Urinary bladder (tissue), 4 donors: ENCODE results near the gene DEGS2. TPM values are rescaled to one million over a fixed set of nuclear protein-coding genes. Genes with fewer than 3 reads are reported as not detected.

Experiments used
- DNase-seq: peaks from one replicate; pipeline ENCODE4 v3.0.0-alpha.2; 2015; ENCODE audit errors: extremely low spot score
- H3K27ac ChIP-seq: one replicate; pipeline ENCODE4 v1.5.1; 2013; ENCODE audit warnings: low read depth, mild to moderate bottlenecking, moderate library complexity
- H3K36me3 ChIP-seq: one replicate; pipeline ENCODE4 v1.6.1; 2013; ENCODE audit warnings: mild to moderate bottlenecking, moderate library complexity; ENCODE audit not compliant: insufficient read depth
- H3K4me1 ChIP-seq: one replicate; pipeline ENCODE4 v1.6.1; 2013; ENCODE audit warnings: mild to moderate bottlenecking, moderate library complexity; ENCODE audit not compliant: insufficient read depth
- H3K4me3 ChIP-seq: one replicate; pipeline ENCODE4 v1.5.1; 2013; ENCODE audit warnings: low read depth, low read length
- WGBS: extraction: QIAGEN DNeasy Blood & Tissue Kit; methylation state at CpG from one replicate; pipeline ENCODE4 v1.1.7; 2013; 5-methylcytosine and 5-hydroxymethylcytosine counted together
- polyA plus RNA-seq: library from polyadenylated mRNA; stranded (reverse); fragments of 200-250 nt; gene quantifications from one replicate; pipeline ENCODE4 v1.2.3, GENCODE V29; 2013
- small RNA-seq: library from RNA; depleted of rRNA; stranded (forward); fragments of <200 nt; gene quantifications from one replicate; pipeline ENCODE3, GENCODE V24; 2014
- total RNA-seq: library from RNA; depleted of rRNA; stranded (reverse); fragments of >200 nt; gene quantifications from one replicate; pipeline ENCODE4 v1.2.3, GENCODE V29; 2014
- donor health status: healthy with polysubstance abuse.
- donor health status: healthy.

The DEGS2 gene
- total and polyA plus RNA-seq, 2 donors: 6.2 to 6.5 TPM

- DNase-seq: no peak
- no peaks in the 10 kb centered on the region for H3K36me3 ChIP-seq
- H3K4me1 ChIP-seq: no peaks in the 10 kb centered on the region
- H3K27ac ChIP-seq: peak overlapping the region; percentile 54
- 53% methylated on average over 7 of the region's 7 CpGs for WGBS
- H3K4me3 ChIP-seq: no peak overlapping the region
These were observed 54.7 kb downstream of the DEGS2 start for GRCh38 chr14:100104523-100105300.

- Histone ChIP-seq H3K4me3 (no peak overlapping the region), H3K36me3 (no peaks in the 10 kb centered on the region), H3K27ac (peak overlapping the region; percentile 54), H3K4me1 (no peaks in the 10 kb centered on the region)
- 69% methylated on average over 4 of the region's 4 CpGs for WGBS
- no peak for DNase-seq
These were observed 55.5 kb downstream of the DEGS2 start for GRCh38 chr14:100104006-100104352.

- 61% methylated on average over 10 of the region's 10 CpGs for WGBS
- Histone ChIP-seq H3K36me3 (no peaks in the 10 kb centered on the region), H3K4me3 (no peak overlapping the region), H3K4me1 (no peaks in the 10 kb centered on the region), H3K27ac (peak overlapping the region; percentile 46)
- no peak for DNase-seq
These were observed 56.0 kb downstream of the DEGS2 start for GRCh38 chr14:100103250-100104005.

GRCh38 chr14:100102156-100102785 lies 57.2 kb downstream of the DEGS2 start:
- no peak for DNase-seq
- H3K27ac ChIP-seq: no peak overlapping the region
- H3K4me3 ChIP-seq: no peak overlapping the region
- WGBS: 85% methylated on average over 8 of the region's 8 CpGs
- no peaks in the 10 kb centered on the region for H3K36me3 ChIP-seq
- H3K4me1 ChIP-seq: no peaks in the 10 kb centered on the region

GRCh38 chr14:100100032-100100703 lies 59.3 kb downstream of the DEGS2 start:
- Histone ChIP-seq H3K4me3 (no peak overlapping the region), H3K36me3 (no peaks in the 10 kb centered on the region), H3K27ac (no peak overlapping the region), H3K4me1 (no peaks in the 10 kb centered on the region)
- WGBS: 77% methylated on average over 14 of the region's 14 CpGs
- no peak for DNase-seq

GRCh38 chr14:100098171-100098570 lies 61.3 kb downstream of the DEGS2 start:
- H3K36me3 ChIP-seq: no peaks in the 10 kb centered on the region
- H3K27ac ChIP-seq: no peak overlapping the region
- no peaks in the 10 kb centered on the region for H3K4me1 ChIP-seq
- H3K4me3 ChIP-seq: no peak overlapping the region
- DNase-seq: no peak
- 95% methylated on average over 8 of the region's 8 CpGs for WGBS

GRCh38 chr14:100096656-100097055 lies 62.8 kb downstream of the DEGS2 start:
- no peak overlapping the region for H3K4me3 ChIP-seq
- no peak overlapping the region for H3K27ac ChIP-seq
- no peaks in the 10 kb centered on the region for H3K36me3 ChIP-seq
- WGBS: 79% methylated on average over 3 of the region's 3 CpGs
- DNase-seq: no peak
- no peaks in the 10 kb centered on the region for H3K4me1 ChIP-seq

Small RNAs within 50 kb of the gene (small RNA-seq; reads per million reads assigned to genes)
- 4.9 reads per million, percentile 92 among the genes with 10 or more reads in this experiment for gene MIR151B
- 91.0 reads per million, percentile 97 among the genes with 10 or more reads in this experiment for gene MIR342

Other genes with a start within 250 kb of the DEGS2 start
- 40.3 TPM for gene EVL, start 94.2 kb downstream of the DEGS2 start, total RNA-seq
- gene EVL, start 94.2 kb downstream of the DEGS2 start, polyA plus RNA-seq: 93.8 TPM
- 65.5 TPM for gene YY1, start 79.5 kb upstream of the DEGS2 start, total RNA-seq
- 33.5 TPM for gene YY1, start 79.5 kb upstream of the DEGS2 start, polyA plus RNA-seq
- 14.6 TPM for gene SLC25A29, start 146.8 kb upstream of the DEGS2 start, total RNA-seq
- gene SLC25A29, start 146.8 kb upstream of the DEGS2 start, polyA plus RNA-seq: 34.3 TPM
- not detected for gene SLC25A47, start 163.7 kb upstream of the DEGS2 start, total RNA-seq
- 0.08 TPM for gene SLC25A47, start 163.7 kb upstream of the DEGS2 start, polyA plus RNA-seq
- 9.5 TPM for gene WDR25, start 216.8 kb upstream of the DEGS2 start, total RNA-seq
- 9.0 TPM for gene WDR25, start 216.8 kb upstream of the DEGS2 start, polyA plus RNA-seq